Muscle of arm (tissue), 12 donors: ENCODE measurements around the gene CP. TPM values are rescaled to one million over a fixed set of nuclear protein-coding genes. Genes with fewer than 3 reads are reported as not detected.
"Not testable (repeated sequence)": the region's sequence is repeated elsewhere in the genome, so short reads cannot be mapped to it uniquely, and the experiment has no call there.

ENCODE experiments used
- DNase-seq: peaks from one replicate; pipeline ENCODE4 v3.0.0-alpha.2; 2013
- polyA plus RNA-seq, 12 donors: library from polyadenylated mRNA; unstranded; fragments of 120-200 nt; gene quantifications; one replicate each; pipeline ENCODE4 v1.2.1, GENCODE V29; 2013; ENCODE audit not compliant: insufficient read length in 12 of 12

The CP gene
- polyA plus RNA-seq, 12 donors: 1.4 to 3.8 (median 1.9) TPM; not detected in 2

- DNase-seq: no peak
These were observed 10.2 kb upstream of the CP start for GRCh38 chr3:149231871-149232270.

- DNase-seq: no peak
These were observed 6.1 kb upstream of the CP start for GRCh38 chr3:149227591-149228268.

- no peak for DNase-seq
These were observed 5.1 kb upstream of the CP start for GRCh38 chr3:149226776-149227175.

GRCh38 chr3:149224736-149225594 is 3.3 kb upstream of the CP start:
- no peak for DNase-seq

GRCh38 chr3:149223461-149223820 is 1.8 kb upstream of the CP start:
- DNase-seq: no peak

- DNase-seq: not testable (repeated sequence)
These were observed 2.1 kb downstream of the CP start for GRCh38 chr3:149219380-149220121.

- no peak for DNase-seq
These were observed 4.3 kb downstream of the CP start for GRCh38 chr3:149217347-149217746.

GRCh38 chr3:149216193-149216869 is 5.3 kb downstream of the CP start:
- DNase-seq: no peak

GRCh38 chr3:149215515-149215914 is 6.1 kb downstream of the CP start:
- no peak for DNase-seq

GRCh38 chr3:149214702-149215101 is 6.9 kb downstream of the CP start:
- DNase-seq: no peak

- no peak for DNase-seq
These were observed 9.2 kb downstream of the CP start for GRCh38 chr3:149212386-149212785.

- no peak for DNase-seq
These were observed 12.2 kb downstream of the CP start for GRCh38 chr3:149209431-149209830.

- no peak for DNase-seq
These were observed 14.2 kb downstream of the CP start for GRCh38 chr3:149207475-149207874.

GRCh38 chr3:149204390-149204991 is 17.1 kb downstream of the CP start:
- DNase-seq: no peak

GRCh38 chr3:149203758-149204157 is 17.9 kb downstream of the CP start:
- no peak for DNase-seq

- DNase-seq: no peak
These were observed 22.2 kb downstream of the CP start for GRCh38 chr3:149199474-149199873.

- no peak for DNase-seq
These were observed 23.0 kb downstream of the CP start for GRCh38 chr3:149198611-149199010.

- DNase-seq: no peak
These were observed 24.0 kb downstream of the CP start for GRCh38 chr3:149197669-149198068.

- not testable (repeated sequence) for DNase-seq
These were observed 24.6 kb downstream of the CP start for GRCh38 chr3:149196805-149197592.

- DNase-seq: no peak
These were observed 26.4 kb downstream of the CP start for GRCh38 chr3:149195221-149195620.

GRCh38 chr3:149188494-149188893 is 33.1 kb downstream of the CP start:
- DNase-seq: no peak
